GM19463 (cell line): ENCODE data around the gene MLST8.

Experiments
- ATAC-seq: cut with Tn5 transposase; IDR thresholded peaks from one replicate; pipeline ENCODE4 v1.9.1; 2021; ENCODE audit warnings: mild to moderate bottlenecking, moderate library complexity; ENCODE audit not compliant: unreplicated experiment

Gene MLST8

GRCh38 chr16:2205104-2205966, at the start of gene MLST8:
MLST8 (plus strand) TSS chr16:2205454; CDS start chr16:2206086, 632 bp downstream.
- peak; percentile 77 for ATAC-seq

GRCh38 chr16:2155977-2156848, 49.0 kb upstream of the MLST8 start:
- ATAC-seq: no peak

GRCh38 chr16:2156849-2157224, 48.4 kb upstream of the MLST8 start:
- ATAC-seq: no peak

- no peak for ATAC-seq
Measured at GRCh38 chr16:2157480-2158261, 47.6 kb upstream of the MLST8 start.

- ATAC-seq: no peak
Measured at GRCh38 chr16:2158262-2158638, 47.0 kb upstream of the MLST8 start.

GRCh38 chr16:2159175-2159838, 45.9 kb upstream of the MLST8 start:
- no peak for ATAC-seq

- no peak for ATAC-seq
Measured at GRCh38 chr16:2160915-2161551, 44.2 kb upstream of the MLST8 start.

GRCh38 chr16:2161911-2162310, 43.3 kb upstream of the MLST8 start:
- ATAC-seq: no peak

GRCh38 chr16:2162676-2163118, 42.6 kb upstream of the MLST8 start:
- no peak for ATAC-seq

GRCh38 chr16:2163211-2163881, 41.9 kb upstream of the MLST8 start:
- no peak for ATAC-seq

GRCh38 chr16:2165861-2166260, 39.4 kb upstream of the MLST8 start:
- ATAC-seq: no peak

- ATAC-seq: no peak
Measured at GRCh38 chr16:2166263-2167067, 38.8 kb upstream of the MLST8 start.

- no peak for ATAC-seq
Measured at GRCh38 chr16:2167068-2167638, 38.1 kb upstream of the MLST8 start.

GRCh38 chr16:2170080-2170479, 35.2 kb upstream of the MLST8 start:
- no peak for ATAC-seq

GRCh38 chr16:2170587-2171435, 34.4 kb upstream of the MLST8 start:
- ATAC-seq: no peak

- ATAC-seq: no peak
Measured at GRCh38 chr16:2171601-2172178, 33.6 kb upstream of the MLST8 start.

- no peak for ATAC-seq
Measured at GRCh38 chr16:2172688-2173335, 32.4 kb upstream of the MLST8 start.
